SK-N-SH (cell line): Measurements from ENCODE around the gene MAP2K5. TPM values are rescaled to one million over a fixed set of nuclear protein-coding genes. Genes with fewer than 3 reads are reported as not detected.
A peak's percentile ranks its signal among the peaks of the same experiment; 100 is the strongest.

Source experiments
- CTCF ChIA-PET: fragments of 300-600, 350-600 bp; formaldehyde crosslinking; extraction: SDS; loops from one replicate; lab custom pipeline; 2021; lab: Yijun Ruan, JAX
- POLR2A ChIA-PET: fragments of 350-600 bp; sonication (Branson Sonifier 250); formaldehyde crosslinking; extraction: SDS; loops from one replicate; lab custom pipeline; 2020; ENCODE audit warnings: antibody characterized with exemption, inconsistent platforms; lab: Yijun Ruan, JAX
- DNase-seq: peaks from one replicate; pipeline ENCODE4 v3.0.0; 2012
- H2AFZ ChIP-seq: fragments of 200-600 bp; sonication (generic); 2 replicates; pipeline ENCODE4 v1.8.1; 2016; ENCODE audit warnings: antibody characterized with exemption, mild to moderate bottlenecking, low read depth
- H3F3A ChIP-seq: fragments of 200-600 bp; sonication (generic); replicated peaks from 2 replicates; pipeline ENCODE3; 2016; ENCODE audit warnings: antibody characterized with exemption, mild to moderate bottlenecking; ENCODE audit not compliant: insufficient read depth
- H3K27ac ChIP-seq, 2 experiments: fragments of 200-500 bp in 1 of 2; fragments of 200-600 bp in 1 of 2; sonication (Bioruptor generic) in 1 of 2; sonication (generic), shearing (Covaris generic) in 1 of 2; 2 replicates each; pipeline versions ENCODE4 v1.5.1 to v1.6.1; 2014 to 2016; ENCODE audit warnings: low read depth in 2 of 2, inconsistent platforms in 1 of 2, low read length in 1 of 2, mild to moderate bottlenecking in 1 of 2, mixed read lengths in 1 of 2
- H3K27me3 ChIP-seq: fragments of 200-600 bp; sonication (generic), shearing (Covaris generic); 2 replicates; pipeline ENCODE4 v1.6.1; 2016; ENCODE audit warnings: mixed run types; ENCODE audit not compliant: insufficient read depth
- H3K36me3 ChIP-seq, 2 experiments: fragments of 200-500 bp in 1 of 2; fragments of 200-600 bp in 1 of 2; sonication (Bioruptor generic) in 1 of 2; sonication (generic) in 1 of 2; replicated peaks in 1 of 2; 2 replicates each; pipeline versions ENCODE3 to v1.5.1; 2014 to 2016; ENCODE audit warnings: low read length in 1 of 2, mild to moderate bottlenecking in 1 of 2; ENCODE audit not compliant: insufficient read depth in 2 of 2, control insufficient read depth in 1 of 2
- H3K4me1 ChIP-seq, 2 experiments: fragments of 200-500 bp in 1 of 2; fragments of 200-600 bp in 1 of 2; sonication (Bioruptor generic) in 1 of 2; sonication (generic), shearing (Covaris generic) in 1 of 2; 2 replicates each; pipeline versions ENCODE4 v1.5.1 to v1.6.1; 2014 to 2016; ENCODE audit warnings: low read depth in 1 of 2, low read length in 1 of 2, mixed run types in 1 of 2; ENCODE audit not compliant: insufficient read depth in 2 of 2, control insufficient read depth in 1 of 2
- H3K4me2 ChIP-seq: fragments of 200-600 bp; sonication (generic), shearing (Covaris generic); 2 replicates; pipeline ENCODE4 v1.6.1; 2017; ENCODE audit warnings: mixed run types
- H3K4me3 ChIP-seq, 2 experiments: fragments of 200-500 bp in 1 of 2; fragments of 200-600 bp in 1 of 2; sonication (Bioruptor generic) in 1 of 2; sonication (generic), shearing (Covaris generic) in 1 of 2; 2 replicates each; pipeline versions ENCODE4 v1.5.1 to v1.8.1; 2014 to 2016; ENCODE audit warnings: low read depth in 2 of 2, inconsistent platforms in 1 of 2, low read length in 1 of 2, mild to moderate bottlenecking in 1 of 2, mixed read lengths in 1 of 2, moderate library complexity in 1 of 2
- H3K79me2 ChIP-seq: fragments of 200-600 bp; sonication (generic); 2 replicates; pipeline ENCODE4 v1.8.1; 2017; ENCODE audit warnings: mild to moderate bottlenecking; ENCODE audit not compliant: insufficient read depth
- H3K9ac ChIP-seq: fragments of 200-600 bp; sonication (generic); 2 replicates; pipeline ENCODE4 v1.6.1; 2017; ENCODE audit warnings: mixed run types
- H3K9me2 ChIP-seq: fragments of 200-600 bp; sonication (generic); 2 replicates; pipeline ENCODE4 v1.6.1; 2017; ENCODE audit warnings: mixed run types
- H3K9me3 ChIP-seq: fragments of 200-600 bp; sonication (generic); 2 replicates; pipeline ENCODE4 v1.6.1; 2017; ENCODE audit warnings: mixed run types, mild to moderate bottlenecking, moderate library complexity
- H4K20me1 ChIP-seq: fragments of 200-600 bp; sonication (generic); 2 replicates; pipeline ENCODE4 v1.6.1; 2017; ENCODE audit warnings: mild to moderate bottlenecking, mixed run types; ENCODE audit not compliant: insufficient read depth
- CHD2 ChIP-seq: fragments of 150-350 bp; IDR thresholded peaks from 2 replicates; pipeline ENCODE4 v1.6.1; 2018; ENCODE audit warnings: low read length; ENCODE audit not compliant: partially characterized antibody
- EP300 ChIP-seq, 2 experiments: IDR thresholded peaks; 2 replicates each; pipeline versions ENCODE4 v1.4.0 to v1.6.1; 2012; ENCODE audit warnings: borderline replicate concordance in 1 of 2, low read depth in 1 of 2, low read length in 1 of 2
- FOSL2 ChIP-seq: IDR thresholded peaks from 2 replicates; pipeline ENCODE4 v1.4.0; 2012; ENCODE audit warnings: low read depth, mild to moderate bottlenecking, moderate library complexity, borderline replicate concordance
- GABPA ChIP-seq: IDR thresholded peaks from 2 replicates; pipeline ENCODE4 v1.4.0; 2012; ENCODE audit warnings: low read depth, mild to moderate bottlenecking
- JUND ChIP-seq: IDR thresholded peaks from 2 replicates; pipeline ENCODE4 v1.4.0; 2012
- MEF2A ChIP-seq: IDR thresholded peaks from 2 replicates; pipeline ENCODE4 v1.4.0; 2012; ENCODE audit warnings: low read depth, borderline replicate concordance
- NFIC ChIP-seq: IDR thresholded peaks from 2 replicates; pipeline ENCODE4 v1.4.0; 2012; ENCODE audit warnings: borderline replicate concordance
- RAD21 ChIP-seq: IDR thresholded peaks from 2 replicates; pipeline ENCODE4 v1.6.1; 2012; ENCODE audit warnings: mild to moderate bottlenecking, low read length
- RCOR1 ChIP-seq: fragments of 150-350 bp; IDR thresholded peaks from 2 replicates; pipeline ENCODE4 v1.6.1; 2017; ENCODE audit warnings: antibody characterized with exemption, low read length
- REST ChIP-seq: IDR thresholded peaks from 2 replicates; pipeline ENCODE4 v1.6.1; 2012; ENCODE audit warnings: mild to moderate bottlenecking, low read depth, low read length, moderate library complexity
- RXRA ChIP-seq: IDR thresholded peaks from 2 replicates; pipeline ENCODE4 v1.4.0; 2012; ENCODE audit warnings: low read depth, mild to moderate bottlenecking, borderline replicate concordance
- SIN3A ChIP-seq: IDR thresholded peaks from 2 replicates; pipeline ENCODE4 v1.6.1; 2012; ENCODE audit warnings: low read depth, mild to moderate bottlenecking, low read length, moderate library complexity, borderline replicate concordance
- TAF1 ChIP-seq: IDR thresholded peaks from 2 replicates; pipeline ENCODE4 v1.6.1; 2012; ENCODE audit warnings: low read depth, mild to moderate bottlenecking, low read length, moderate library complexity, borderline replicate concordance
- WGBS: methylation state at CpG from one replicate; pipeline ENCODE4 v1.1.6; 2017; ENCODE audit warnings: low lambda C conversion rate; 5-methylcytosine and 5-hydroxymethylcytosine counted together
- polyA plus RNA-seq, 3 experiments: library from polyadenylated mRNA; depleted of rRNA; stranded (reverse); fragments of >200 nt; gene quantifications; 2 replicates each; pipeline ENCODE4 v1.2.3, GENCODE V29; 2012
- TF ChIP-seq, protein P1 (sequence below): IDR thresholded peaks from 2 replicates; pipeline ENCODE4 v1.4.0; 2012; ENCODE audit warnings: low read depth, borderline replicate concordance
- TF ChIP-seq, protein P2 (sequence below): fragments of 150-350 bp; IDR thresholded peaks from 2 replicates; pipeline ENCODE4 v1.6.1; 2016; ENCODE audit warnings: mild to moderate bottlenecking, low read depth, low read length
- TF ChIP-seq, protein P3 (sequence below): IDR thresholded peaks from 2 replicates; pipeline ENCODE4 v1.4.0; 2012; ENCODE audit warnings: low read depth
- TF ChIP-seq, protein P4 (sequence below): fragments of 150-350 bp; IDR thresholded peaks from 2 replicates; pipeline ENCODE4 v1.6.1; 2017; ENCODE audit warnings: antibody characterized with exemption, low read length, low read depth, borderline replicate concordance

Gene MAP2K5
- polyA plus RNA-seq, 1 of the 3 experiments (the other 2 are of a cell fraction): 6.2 TPM

DNA sequence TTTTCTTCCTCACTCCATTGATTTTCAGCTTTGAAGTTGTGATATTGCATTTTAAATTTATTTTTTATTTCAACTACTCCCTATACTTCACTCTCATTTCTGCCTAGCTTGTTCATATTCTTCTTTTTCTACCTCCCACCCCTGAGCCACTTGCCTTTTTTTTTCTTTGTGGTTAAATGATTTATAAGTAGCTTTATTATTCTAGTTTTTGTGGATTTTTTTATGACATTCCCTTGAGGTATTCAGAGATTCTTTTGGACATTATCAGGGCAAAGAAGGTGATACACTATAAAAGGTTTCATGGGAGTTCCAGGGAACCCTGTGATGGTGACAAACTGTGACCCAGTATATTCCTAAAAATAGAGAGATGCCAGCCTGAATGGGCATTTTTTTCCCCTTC lies 18.3 kb upstream of the MAP2K5 start:
- ChIA-PET CTCF (interaction anchor here (0.6 to 1.6 kb wide), 5 partner anchors 9 to 214 kb away, joined by 3 to 5 read pairs (median 3); no protein-coding TSS in a partner anchor), POLR2A (no interaction called here)
- Histone ChIP-seq H3K4me2 (0 out of 2 replicates have a peak overlapping the region, but pooled peaks have one; percentile 90), H3K79me2 (peaks cover 48% of the 10 kb centered on the region), H3K27me3 (no peaks in the 10 kb centered on the region), H3K36me3 (peaks cover 12 to 23% of the 10 kb centered on the region in 2 experiments), H4K20me1 (no peaks in the 10 kb centered on the region), H3F3A (peaks cover 12% of the 10 kb centered on the region), H3K9me2 (no peaks in the 10 kb centered on the region), H3K9ac (no peak overlapping the region; the same call in 1 of the 2 replicates), H2AFZ (no peak overlapping the region), H3K4me1 (peaks cover 12 to 20% of the 10 kb centered on the region in 2 experiments; a peak in 3 of 4 replicates), H3K4me3 (no peak overlapping the region), H3K27ac (no peak overlapping the region), H3K9me3 (no peaks in the 10 kb centered on the region)
- TF ChIP-seq CHD2 (no peak), TAF1 (no peak), RCOR1 (no peak), GABPA (no peak), MEF2A (no peak), SIN3A (no peak), RXRA (no peak), RAD21 (no peak), EP300 (IDR thresholded peaks at IDR 0.05; ENCODE audit: borderline replicate concordance in 1 of 2, low read depth in 1 of 2, low read length in 1 of 2) (no peak), NFIC (no peak)
- TF ChIP-seq, protein P1, sequence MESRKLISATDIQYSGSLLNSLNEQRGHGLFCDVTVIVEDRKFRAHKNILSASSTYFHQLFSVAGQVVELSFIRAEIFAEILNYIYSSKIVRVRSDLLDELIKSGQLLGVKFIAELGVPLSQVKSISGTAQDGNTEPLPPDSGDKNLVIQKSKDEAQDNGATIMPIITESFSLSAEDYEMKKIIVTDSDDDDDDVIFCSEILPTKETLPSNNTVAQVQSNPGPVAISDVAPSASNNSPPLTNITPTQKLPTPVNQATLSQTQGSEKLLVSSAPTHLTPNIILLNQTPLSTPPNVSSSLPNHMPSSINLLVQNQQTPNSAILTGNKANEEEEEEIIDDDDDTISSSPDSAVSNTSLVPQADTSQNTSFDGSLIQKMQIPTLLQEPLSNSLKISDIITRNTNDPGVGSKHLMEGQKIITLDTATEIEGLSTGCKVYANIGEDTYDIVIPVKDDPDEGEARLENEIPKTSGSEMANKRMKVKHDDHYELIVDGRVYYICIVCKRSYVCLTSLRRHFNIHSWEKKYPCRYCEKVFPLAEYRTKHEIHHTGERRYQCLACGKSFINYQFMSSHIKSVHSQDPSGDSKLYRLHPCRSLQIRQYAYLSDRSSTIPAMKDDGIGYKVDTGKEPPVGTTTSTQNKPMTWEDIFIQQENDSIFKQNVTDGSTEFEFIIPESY: no peak
- TF ChIP-seq, protein P2, sequence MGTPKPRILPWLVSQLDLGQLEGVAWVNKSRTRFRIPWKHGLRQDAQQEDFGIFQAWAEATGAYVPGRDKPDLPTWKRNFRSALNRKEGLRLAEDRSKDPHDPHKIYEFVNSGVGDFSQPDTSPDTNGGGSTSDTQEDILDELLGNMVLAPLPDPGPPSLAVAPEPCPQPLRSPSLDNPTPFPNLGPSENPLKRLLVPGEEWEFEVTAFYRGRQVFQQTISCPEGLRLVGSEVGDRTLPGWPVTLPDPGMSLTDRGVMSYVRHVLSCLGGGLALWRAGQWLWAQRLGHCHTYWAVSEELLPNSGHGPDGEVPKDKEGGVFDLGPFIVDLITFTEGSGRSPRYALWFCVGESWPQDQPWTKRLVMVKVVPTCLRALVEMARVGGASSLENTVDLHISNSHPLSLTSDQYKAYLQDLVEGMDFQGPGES: no peak
- TF ChIP-seq, protein P3, sequence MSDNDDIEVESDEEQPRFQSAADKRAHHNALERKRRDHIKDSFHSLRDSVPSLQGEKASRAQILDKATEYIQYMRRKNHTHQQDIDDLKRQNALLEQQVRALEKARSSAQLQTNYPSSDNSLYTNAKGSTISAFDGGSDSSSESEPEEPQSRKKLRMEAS: no peak
- TF ChIP-seq, protein P4, sequence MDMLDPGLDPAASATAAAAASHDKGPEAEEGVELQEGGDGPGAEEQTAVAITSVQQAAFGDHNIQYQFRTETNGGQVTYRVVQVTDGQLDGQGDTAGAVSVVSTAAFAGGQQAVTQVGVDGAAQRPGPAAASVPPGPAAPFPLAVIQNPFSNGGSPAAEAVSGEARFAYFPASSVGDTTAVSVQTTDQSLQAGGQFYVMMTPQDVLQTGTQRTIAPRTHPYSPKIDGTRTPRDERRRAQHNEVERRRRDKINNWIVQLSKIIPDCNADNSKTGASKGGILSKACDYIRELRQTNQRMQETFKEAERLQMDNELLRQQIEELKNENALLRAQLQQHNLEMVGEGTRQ: no peak
- DNase-seq: no peak

- POLR2A ChIA-PET: no interaction called here
- H3K27me3 ChIP-seq: no peaks in the 10 kb centered on the region
- no peak overlapping the region for H2AFZ ChIP-seq
- no peak overlapping the region for H3K4me2 ChIP-seq
- H3K9me3 ChIP-seq: 0 out of 2 replicates have a peak, but pooled peaks cover 5% of the 10 kb centered on the region
- CTCF ChIA-PET: interaction anchor here (0.8 kb wide), 1 partner anchor 582 kb away, joined by 3 read pairs; no protein-coding TSS in a partner anchor
- no peaks in the 10 kb centered on the region for H3K9me2 ChIP-seq
- H4K20me1 ChIP-seq: no peaks in the 10 kb centered on the region
- H3K4me3 ChIP-seq: no peak overlapping the region
- H3K79me2 ChIP-seq: peaks cover 28% of the 10 kb centered on the region
- H3F3A ChIP-seq: peaks cover 28% of the 10 kb centered on the region
- peaks cover 7% of the 10 kb centered on the region in 2 experiments; a peak in 2 of 4 replicates for H3K4me1 ChIP-seq
- peaks cover 12 to 32% of the 10 kb centered on the region in 2 experiments for H3K36me3 ChIP-seq
- no peak overlapping the region for H3K9ac ChIP-seq
- DNase-seq: no peak
- 90% methylated on average over 3 of the region's 3 CpGs for WGBS
- H3K27ac ChIP-seq: no peak overlapping the region
- TF ChIP-seq MEF2A (no peak), JUND (no peak), REST (no peak), FOSL2 (no peak), GABPA (no peak)
- TF ChIP-seq, protein P2: no peak
- TF ChIP-seq, protein P4: no peak
Observed at GRCh38 chr15:67528513-67528912, 14.0 kb upstream of the MAP2K5 start.
